GM12892 (cell line): Measurements from ENCODE around the gene PSME4.

Source experiments
- POLR2A ChIP-seq: IDR thresholded peaks from 2 replicates; pipeline ENCODE4 v1.6.1; 2011; ENCODE audit warnings: low read depth, low read length, control low read depth
- TAF1 ChIP-seq: IDR thresholded peaks from 2 replicates; pipeline ENCODE4 v1.6.1; 2011; ENCODE audit warnings: low read depth, mild to moderate bottlenecking, control low read depth, low read length, borderline replicate concordance

GRCh38 chr2:53877556-53877955 lies 93.2 kb downstream of the PSME4 start:
- no peak for TF ChIP-seq POLR2A
- no peak for TF ChIP-seq TAF1
